ENCODE measurements around the gene ZNF664. TPM values are rescaled to one million over a fixed set of nuclear protein-coding genes. Genes with fewer than 3 reads are reported as not detected.

ZNF664 gene
- total RNA-seq, 1 experiment from 2014 or later = 95.5 TPM

- no peak for DNase-seq (ENCODE audit: extremely low read depth, low read depth)
These were observed 34.1 kb downstream of the ZNF664 start for GRCh38 chr12:124006846-124007713.

- no peak for DNase-seq (ENCODE audit: extremely low read depth, low read depth)
These were observed 35.0 kb downstream of the ZNF664 start for GRCh38 chr12:124007826-124008570.

- DNase-seq (ENCODE audit: extremely low read depth, low read depth) = no peak
These were observed 35.6 kb downstream of the ZNF664 start for GRCh38 chr12:124008595-124008994.

- no peak for DNase-seq (ENCODE audit: extremely low read depth, low read depth)
These were observed 36.8 kb downstream of the ZNF664 start for GRCh38 chr12:124009781-124010180.

- DNase-seq (ENCODE audit: extremely low read depth, low read depth) = no peak
These were observed 37.7 kb downstream of the ZNF664 start for GRCh38 chr12:124010687-124011086.

DNA sequence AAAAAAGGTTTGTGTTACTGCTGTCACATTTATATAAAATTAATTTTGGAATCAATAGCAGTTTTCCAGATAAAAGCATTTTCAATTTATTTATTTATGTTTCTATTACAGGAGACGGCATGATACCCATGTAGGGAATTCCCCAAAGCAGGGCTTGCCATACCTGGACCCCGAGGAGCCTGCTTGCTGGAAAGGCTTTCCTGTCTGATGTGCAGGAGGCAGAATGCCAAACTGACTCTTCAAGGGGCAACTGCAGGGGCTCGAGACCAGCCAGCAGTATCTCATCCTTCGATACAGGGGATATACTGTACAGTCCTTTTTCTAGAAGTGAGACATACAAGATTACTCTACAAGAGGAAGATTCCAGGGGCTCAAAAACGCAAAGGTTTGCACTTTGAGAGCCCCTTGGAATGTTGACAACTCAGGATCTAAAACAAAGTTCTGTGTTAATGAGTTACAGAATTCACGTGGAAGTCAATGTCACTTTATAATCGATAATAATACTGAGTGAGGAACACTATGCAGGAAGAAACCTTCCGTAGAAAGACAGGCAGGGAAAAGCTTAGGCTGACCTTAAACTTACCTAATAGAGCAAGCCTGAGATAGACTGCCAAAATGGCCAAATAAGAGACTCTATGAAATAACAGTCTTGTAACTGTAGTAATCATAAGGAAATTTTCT, 38.6 kb downstream of the ZNF664 start:
- DNase-seq (ENCODE audit: extremely low read depth, low read depth) = no peak

- no peak for DNase-seq (ENCODE audit: extremely low read depth, low read depth)
These were observed 40.1 kb downstream of the ZNF664 start for GRCh38 chr12:124013073-124013472.

- DNase-seq (ENCODE audit: extremely low read depth, low read depth) = no peak
These were observed 42.8 kb downstream of the ZNF664 start for GRCh38 chr12:124015494-124016461.

DNA sequence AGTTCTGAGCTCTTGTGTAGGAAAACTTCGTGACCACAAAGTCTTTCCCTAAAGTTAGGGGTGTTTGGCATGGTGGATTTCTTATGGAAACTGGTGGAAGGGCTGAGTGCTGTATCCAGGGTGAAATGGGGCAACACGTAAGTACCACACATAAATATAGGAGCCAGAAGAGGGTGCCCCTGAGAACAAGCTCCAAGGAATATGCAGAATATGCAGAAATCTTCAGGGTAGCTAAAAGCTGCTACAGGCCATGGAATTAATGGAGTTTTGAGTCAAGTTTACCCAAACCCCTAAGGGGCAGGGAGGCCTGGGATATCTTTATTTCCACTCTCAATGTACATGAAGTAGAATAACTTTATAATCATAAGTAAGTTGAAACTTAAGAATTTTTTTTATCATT, 44.0 kb downstream of the ZNF664 start:
- DNase-seq (ENCODE audit: extremely low read depth, low read depth) = no peak

- DNase-seq (ENCODE audit: extremely low read depth, low read depth) = no peak
These were observed 45.5 kb downstream of the ZNF664 start for GRCh38 chr12:124018539-124018938.

GRCh38 chr12:124019115-124019514, 46.1 kb downstream of the ZNF664 start:
- DNase-seq (ENCODE audit: extremely low read depth, low read depth) = no peak

GRCh38 chr12:124020514-124020949, 47.5 kb downstream of the ZNF664 start:
- DNase-seq (ENCODE audit: extremely low read depth, low read depth) = no peak

- no peak for DNase-seq (ENCODE audit: extremely low read depth, low read depth)
These were observed 48.0 kb downstream of the ZNF664 start for GRCh38 chr12:124021007-124021406.

DNA sequence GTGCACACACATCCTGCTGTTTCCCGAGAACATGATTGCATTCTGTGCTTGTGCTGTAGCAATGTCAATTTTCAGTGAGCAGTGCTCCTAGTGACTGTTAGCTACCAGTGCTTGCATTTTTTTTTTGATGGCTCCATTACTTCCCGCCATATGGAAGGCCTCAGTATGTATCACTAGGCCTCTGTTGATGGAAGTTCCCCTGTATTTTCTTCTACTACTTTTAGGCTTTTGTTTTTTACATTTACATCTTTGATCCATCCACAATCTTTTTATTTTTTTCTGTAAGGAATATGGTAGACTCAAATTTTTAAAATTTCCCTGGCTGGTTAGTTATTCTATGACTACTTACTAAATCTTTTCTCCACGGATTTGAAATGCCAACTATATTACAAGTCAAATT, 49.1 kb downstream of the ZNF664 start:
- no peak for DNase-seq (ENCODE audit: extremely low read depth, low read depth)

DNA sequence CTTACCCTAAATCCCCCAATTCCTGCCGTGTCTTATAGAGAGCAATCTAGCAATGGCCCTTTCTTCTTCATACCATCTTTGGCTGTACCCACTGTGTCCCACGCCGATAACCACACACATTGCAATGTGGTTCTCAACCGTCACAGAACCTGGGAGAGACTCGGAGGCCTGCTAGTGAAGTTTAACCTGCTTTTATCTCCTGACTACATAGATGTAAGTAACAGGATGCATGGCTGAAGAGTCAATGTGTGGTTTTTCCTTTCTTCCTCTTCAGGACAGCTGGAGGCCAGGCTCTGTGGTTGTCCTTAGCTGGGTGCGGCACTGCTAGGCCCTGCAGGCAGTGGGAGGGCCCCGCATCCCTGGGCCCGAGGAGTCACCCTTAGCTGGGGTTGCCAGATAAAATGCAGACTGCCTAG, 51.3 kb downstream of the ZNF664 start:
- no peak for DNase-seq (ENCODE audit: extremely low read depth, low read depth)

- no peak for DNase-seq (ENCODE audit: extremely low read depth, low read depth)
These were observed 51.8 kb downstream of the ZNF664 start for GRCh38 chr12:124024776-124025175.

- DNase-seq (ENCODE audit: extremely low read depth, low read depth) = no peak
These were observed 52.6 kb downstream of the ZNF664 start for GRCh38 chr12:124025661-124026060.

- no peak for DNase-seq (ENCODE audit: extremely low read depth, low read depth)
These were observed 54.0 kb downstream of the ZNF664 start for GRCh38 chr12:124026755-124027745.
